GM12801 (cell line): Measurements from ENCODE around the gene MRPS23.

Source experiments
- TF ChIP-seq, protein P1 (sequence below): IDR thresholded peaks from one replicate; pipeline ENCODE4 v1.5.1; 2011; ENCODE audit warnings: control low read depth; ENCODE audit not compliant: insufficient read length; ENCODE audit errors: extremely low read depth

Gene MRPS23

DNA sequence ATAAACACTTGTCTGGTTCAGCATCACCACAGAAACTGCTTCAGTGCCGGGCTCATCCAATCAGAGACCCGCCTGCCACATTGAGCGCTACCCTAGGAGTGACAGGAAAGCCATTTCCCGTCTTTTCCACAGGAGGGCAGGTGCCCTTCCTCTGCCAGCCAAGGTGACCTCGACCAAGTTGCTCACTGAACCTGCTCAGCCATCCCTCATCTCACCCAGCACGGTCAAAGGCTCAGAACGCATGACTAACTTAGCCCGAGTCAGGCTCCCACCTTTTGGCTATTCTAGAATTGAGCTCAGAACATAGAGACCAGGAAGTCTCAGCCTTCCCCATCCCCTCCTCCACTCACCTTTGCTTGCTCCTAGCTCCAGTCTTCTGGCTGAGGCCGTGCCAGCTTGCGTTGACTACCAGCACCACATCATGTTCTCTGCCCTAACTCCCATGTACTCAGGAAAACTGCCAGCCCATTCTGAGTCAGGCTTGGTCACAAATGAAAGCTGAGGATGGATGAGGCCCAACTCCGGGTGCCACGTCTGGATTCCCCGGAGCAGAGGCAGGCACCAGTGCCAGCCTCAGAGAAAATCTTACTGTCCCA, 15.6 kb downstream of the MRPS23 start:
- TF ChIP-seq, protein P1, sequence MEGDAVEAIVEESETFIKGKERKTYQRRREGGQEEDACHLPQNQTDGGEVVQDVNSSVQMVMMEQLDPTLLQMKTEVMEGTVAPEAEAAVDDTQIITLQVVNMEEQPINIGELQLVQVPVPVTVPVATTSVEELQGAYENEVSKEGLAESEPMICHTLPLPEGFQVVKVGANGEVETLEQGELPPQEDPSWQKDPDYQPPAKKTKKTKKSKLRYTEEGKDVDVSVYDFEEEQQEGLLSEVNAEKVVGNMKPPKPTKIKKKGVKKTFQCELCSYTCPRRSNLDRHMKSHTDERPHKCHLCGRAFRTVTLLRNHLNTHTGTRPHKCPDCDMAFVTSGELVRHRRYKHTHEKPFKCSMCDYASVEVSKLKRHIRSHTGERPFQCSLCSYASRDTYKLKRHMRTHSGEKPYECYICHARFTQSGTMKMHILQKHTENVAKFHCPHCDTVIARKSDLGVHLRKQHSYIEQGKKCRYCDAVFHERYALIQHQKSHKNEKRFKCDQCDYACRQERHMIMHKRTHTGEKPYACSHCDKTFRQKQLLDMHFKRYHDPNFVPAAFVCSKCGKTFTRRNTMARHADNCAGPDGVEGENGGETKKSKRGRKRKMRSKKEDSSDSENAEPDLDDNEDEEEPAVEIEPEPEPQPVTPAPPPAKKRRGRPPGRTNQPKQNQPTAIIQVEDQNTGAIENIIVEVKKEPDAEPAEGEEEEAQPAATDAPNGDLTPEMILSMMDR = no peak

DNA sequence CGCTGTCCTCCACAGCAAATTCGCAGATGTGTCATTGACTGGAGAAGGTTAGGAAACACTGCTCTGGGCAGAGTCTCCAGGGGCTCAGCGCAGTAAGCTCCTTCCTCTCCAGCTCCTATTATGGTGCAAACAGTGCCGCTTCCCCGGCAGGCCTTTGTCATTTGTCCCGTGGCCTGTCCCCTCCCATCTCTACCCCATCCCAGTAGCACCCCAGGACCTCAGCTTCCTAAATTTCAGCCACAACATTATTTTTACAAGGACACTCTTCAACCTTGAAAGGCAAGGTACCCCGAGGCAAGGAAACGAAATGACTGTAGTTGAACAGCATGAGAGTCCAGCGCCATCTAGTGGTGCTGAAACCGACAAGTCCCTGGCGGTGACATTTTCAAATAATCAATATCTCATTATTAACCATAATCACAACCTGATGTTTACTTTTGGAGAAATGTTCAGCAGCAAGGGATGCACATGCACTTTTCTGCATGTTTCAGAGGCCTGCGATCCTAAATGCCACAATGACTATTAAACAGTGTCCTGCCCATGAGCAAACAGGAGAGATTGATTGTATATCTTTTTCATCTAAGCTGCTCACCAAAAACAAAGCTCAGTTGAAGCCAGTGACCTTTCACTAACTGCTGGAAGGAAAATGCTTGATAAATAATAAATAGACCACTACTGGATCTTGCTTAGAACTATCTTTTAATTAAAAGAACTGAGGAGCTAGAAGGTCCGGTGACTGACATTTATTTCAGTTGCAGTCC, 16.5 kb downstream of the MRPS23 start:
- TF ChIP-seq, protein P1 = peak; percentile 35

DNA sequence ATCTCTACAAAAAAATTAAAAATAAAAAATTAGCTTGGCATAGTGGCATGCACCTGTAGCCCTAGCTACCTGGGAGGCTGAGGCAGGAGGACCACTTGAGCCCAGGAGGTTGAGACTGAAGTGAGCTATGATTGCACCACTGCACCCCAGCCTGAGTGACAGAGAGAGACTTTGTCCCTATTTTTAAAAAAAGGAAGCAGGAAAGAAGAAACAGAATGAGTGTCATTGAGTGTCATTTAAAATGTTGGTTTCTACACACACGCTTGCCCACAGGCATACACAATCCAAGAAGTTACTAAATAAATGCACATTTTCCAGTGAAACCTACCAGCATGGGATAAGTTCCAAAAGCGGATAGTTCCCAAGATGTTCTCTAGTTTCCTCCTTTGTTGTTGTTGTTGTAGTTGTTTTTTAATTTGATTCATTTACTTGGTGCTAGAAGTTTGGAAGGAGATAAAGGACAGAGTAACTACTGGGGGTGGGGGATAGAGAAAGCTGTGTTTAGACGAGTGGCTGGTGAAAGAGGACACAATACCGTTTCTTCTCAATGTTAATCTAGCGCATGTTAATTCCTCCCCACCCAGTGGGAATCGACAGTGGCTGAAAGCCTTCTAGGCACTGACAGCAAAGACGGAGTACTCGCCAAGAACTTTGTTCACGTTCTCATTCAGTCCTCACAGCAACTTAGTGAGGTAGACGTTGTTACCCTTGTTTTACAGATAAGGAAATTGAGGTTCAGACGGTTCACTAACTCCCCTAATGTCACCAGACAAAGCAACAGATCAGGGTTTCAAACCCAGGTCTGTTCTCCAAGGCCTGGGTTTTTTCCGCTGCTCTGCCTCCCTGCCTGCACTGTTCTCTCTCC, 17.3 kb downstream of the MRPS23 start:
- TF ChIP-seq, protein P1 = no peak

DNA sequence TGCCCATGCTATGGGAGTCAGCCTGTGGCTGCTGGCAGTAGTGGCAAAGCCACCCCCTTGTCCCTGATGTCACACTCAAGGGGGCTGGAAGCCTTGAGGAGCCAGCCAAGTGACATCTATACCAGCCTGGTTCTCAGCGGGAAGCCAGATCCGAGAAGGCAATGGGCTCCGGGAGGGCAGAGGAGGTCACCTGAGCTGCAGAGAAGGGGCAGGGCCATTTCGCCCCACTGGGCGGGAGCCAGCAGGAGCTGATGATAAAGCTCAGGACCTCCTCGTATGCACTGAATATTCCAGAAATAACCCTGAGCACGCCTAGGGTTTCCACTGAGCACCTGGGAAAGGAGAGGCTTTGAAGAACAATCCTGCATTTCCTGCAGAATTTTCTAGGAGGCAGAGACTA, 19.0 kb downstream of the MRPS23 start:
- TF ChIP-seq, protein P1 = no peak

DNA sequence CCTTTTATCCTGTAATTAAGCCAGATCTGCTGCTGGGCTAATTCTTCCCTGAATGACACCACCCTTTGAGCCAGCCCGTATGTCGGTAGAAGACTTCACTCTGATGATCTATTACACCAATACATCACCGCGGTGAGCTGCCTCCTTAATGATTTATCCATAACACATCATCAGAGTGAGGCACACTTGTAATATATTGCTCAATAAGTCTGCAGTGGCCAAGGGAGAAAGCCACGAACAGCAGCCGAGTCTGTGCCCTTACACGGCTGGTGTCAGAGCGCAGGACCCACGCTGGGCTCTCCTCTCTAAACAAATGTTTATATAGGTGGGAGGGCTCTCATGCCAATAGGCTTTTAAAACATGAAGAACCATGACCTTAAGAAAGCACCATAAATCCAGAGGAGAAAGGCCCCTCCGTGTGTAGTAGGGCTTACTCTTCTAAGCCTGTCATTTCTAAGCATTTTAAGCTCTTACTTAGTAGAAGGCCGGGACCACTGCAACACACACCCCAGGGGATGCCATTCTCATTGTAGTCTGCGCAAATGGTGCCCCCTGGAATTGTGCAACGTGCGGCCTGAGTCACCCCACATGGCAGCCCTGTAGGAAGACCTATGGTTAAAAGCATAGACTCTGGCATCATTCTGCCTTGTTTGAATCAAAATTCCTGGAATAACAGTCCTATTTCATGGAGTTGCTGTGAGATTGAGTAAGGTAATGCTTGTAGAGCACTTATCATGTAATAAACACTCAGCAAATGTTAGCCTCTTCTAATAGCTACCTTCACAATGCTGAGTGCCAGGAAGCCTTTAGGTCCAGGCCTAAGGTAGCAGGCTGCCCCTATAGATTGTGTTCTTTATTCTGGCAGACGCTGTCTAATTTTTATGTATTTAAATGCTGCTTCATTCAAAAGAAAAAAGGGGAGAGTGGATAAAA, 26.1 kb downstream of the MRPS23 start:
- TF ChIP-seq, protein P1 = no peak

DNA sequence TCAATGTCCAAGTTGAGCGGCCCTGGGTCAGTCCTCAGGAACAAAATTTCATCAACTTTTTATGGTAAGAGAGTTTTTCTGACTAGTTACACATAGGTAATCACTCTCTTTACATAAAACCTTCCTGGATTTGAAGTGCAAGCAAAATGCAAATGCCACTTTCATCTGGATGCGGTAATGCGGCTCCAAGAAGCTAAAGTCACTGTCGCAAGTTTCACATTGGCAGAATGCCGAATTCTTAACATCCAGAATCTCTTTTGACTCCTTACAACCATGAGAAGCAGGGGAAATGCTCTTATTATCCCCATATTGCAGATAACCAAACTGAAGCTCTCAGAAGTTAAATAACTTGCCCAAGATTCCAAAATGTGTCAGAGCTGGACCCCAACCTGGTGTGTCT, 30.0 kb downstream of the MRPS23 start:
- TF ChIP-seq, protein P1 = no peak
